Ovary (tissue), 3 donors: ENCODE results near the gene TMEM252.

Experiments
- CTCF ChIP-seq, 3 donors: fragments of 450-650 bp in 2 of 3; fragments of 200-600 bp in 1 of 3; IDR thresholded peaks; one replicate each; pipeline versions ENCODE4 v1.5.1 to v1.8.0; 2016 to 2022; ENCODE audit warnings: antibody characterized with exemption in 3 of 3, mild to moderate bottlenecking in 1 of 3
- EP300 ChIP-seq: sonication (generic); formaldehyde crosslinking; IDR thresholded peaks from one replicate; pipeline ENCODE4 v1.6.1; 2017; ENCODE audit warnings: antibody characterized with exemption
- POLR2A ChIP-seq: fragments of 450-650 bp; IDR thresholded peaks from one replicate; pipeline ENCODE4 v1.6.1; 2017; ENCODE audit warnings: antibody characterized with exemption, mild to moderate bottlenecking, moderate library complexity
- donor health status: DM: no; HTN: no; CAD: no.

DNA sequence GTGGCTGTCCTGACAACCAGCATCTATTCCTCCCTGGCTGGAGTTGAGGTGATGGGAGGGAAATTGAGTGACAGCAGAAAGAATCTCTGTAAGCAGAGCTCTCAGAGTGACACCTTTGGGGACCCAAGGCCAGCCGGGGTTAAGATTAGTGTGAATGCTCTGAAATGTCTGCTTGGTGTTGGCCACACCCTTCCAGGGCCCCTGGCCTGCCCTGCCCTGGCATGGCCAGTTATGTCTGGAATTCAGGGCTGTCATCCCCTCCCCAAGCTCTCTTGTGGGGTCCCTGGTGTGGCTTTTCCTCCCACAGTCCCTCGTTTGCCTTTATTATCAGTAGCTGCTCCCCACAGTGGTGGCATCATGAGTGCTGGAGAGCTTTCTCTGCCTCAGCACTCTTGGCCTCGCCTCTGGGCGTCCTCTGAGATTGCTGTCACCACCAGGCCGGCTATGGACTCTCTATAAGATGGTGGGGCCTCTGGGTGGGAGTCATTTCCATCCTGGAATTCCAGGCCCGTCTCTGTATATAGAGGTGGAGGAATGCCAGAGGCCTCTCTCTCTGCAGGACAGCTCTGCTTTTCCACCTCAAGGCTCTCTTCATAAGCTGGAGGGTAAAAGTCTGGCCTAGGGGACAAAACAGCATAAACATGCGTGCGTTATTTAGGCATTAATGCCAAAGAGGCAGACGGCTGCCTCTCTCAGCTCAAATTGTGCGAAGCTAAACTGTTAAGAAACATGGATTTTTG, 3.6 kb downstream of the TMEM252 start:
- TF ChIP-seq CTCF (IDR thresholded peaks at IDR 0.05) (no peak), POLR2A (no peak), EP300 (no peak)
